OCI-LY7 (cell line): ENCODE measurements around the gene C5orf15. TPM values are rescaled to one million over a fixed set of nuclear protein-coding genes. Genes with fewer than 3 reads are reported as not detected.

Experiments used
- Bru-seq: library from RNA; stranded (reverse); fragments of 400-500 nt; gene quantifications from one replicate; lab custom pipeline; 2021; lab: Mats Ljungman, UMichigan
- BruChase-seq, 2 experiments: library from RNA; stranded (reverse); fragments of 400-500 nt; gene quantifications; one replicate each; lab custom pipeline; 2021; lab: Mats Ljungman, UMichigan
- BruUV-seq: library from RNA; stranded (reverse); fragments of 400-500 nt; replicated peaks from 2 replicates; lab custom pipeline; 2021; lab: Mats Ljungman, UMichigan
- CTCF ChIA-PET: fragments of 300-600 bp; sonication (Branson Sonifier 250); formaldehyde crosslinking; loops from one replicate; lab custom pipeline; 2022; ENCODE audit warnings: antibody characterized with exemption; ENCODE audit not compliant: unreplicated experiment; lab: Charles Lee
- POLR2A ChIA-PET: fragments of 300-600 bp; sonication (Branson Sonifier 250); formaldehyde crosslinking; loops from one replicate; lab custom pipeline; 2022; ENCODE audit warnings: antibody characterized with exemption; lab: Charles Lee
- DNase-seq: peaks from one replicate; pipeline ENCODE4 v3.0.0-alpha.2; 2015; ENCODE audit warnings: low spot score
- H2AFZ ChIP-seq: fragments of 200-600 bp; sonication (generic), shearing (Covaris generic); 2 replicates; pipeline ENCODE4 v1.6.1; 2014; ENCODE audit warnings: mild to moderate bottlenecking, antibody characterized with exemption, low read length, moderate library complexity
- H3K27ac ChIP-seq: fragments of 200-600 bp; sonication (generic); 2 replicates; pipeline ENCODE4 v1.5.1; 2014; ENCODE audit warnings: mixed run types, low read depth, mild to moderate bottlenecking, moderate library complexity, low read length, inconsistent platforms; ENCODE audit not compliant: poor library complexity, severe bottlenecking
- H3K36me3 ChIP-seq: fragments of 200-600 bp; sonication (generic); 2 replicates; pipeline ENCODE4 v1.6.1; 2014; ENCODE audit warnings: mild to moderate bottlenecking, antibody characterized with exemption, low read length, moderate library complexity, mixed read lengths; ENCODE audit not compliant: insufficient read depth
- H3K4me1 ChIP-seq: fragments of 200-600 bp; sonication (generic); 2 replicates; pipeline ENCODE4 v1.5.1; 2014; ENCODE audit warnings: mild to moderate bottlenecking, low read length; ENCODE audit not compliant: insufficient read depth, poor library complexity, severe bottlenecking
- H3K4me2 ChIP-seq: fragments of 200-600 bp; sonication (generic); 2 replicates; pipeline ENCODE4 v1.6.1; 2014; ENCODE audit warnings: mild to moderate bottlenecking, low read length
- H3K4me3 ChIP-seq: fragments of 200-600 bp; sonication (generic); 2 replicates; pipeline ENCODE4 v1.5.1; 2014; ENCODE audit warnings: mild to moderate bottlenecking, low read depth, low read length; ENCODE audit not compliant: poor library complexity, severe bottlenecking
- H3K79me2 ChIP-seq: fragments of 200-600 bp; sonication (generic); 2 replicates; pipeline ENCODE4 v1.6.1; 2016; ENCODE audit warnings: low read depth, mild to moderate bottlenecking, low read length, moderate library complexity, mixed read lengths; ENCODE audit not compliant: insufficient read depth
- H3K9me2 ChIP-seq: fragments of 200-600 bp; sonication (generic); 2 replicates; pipeline ENCODE4 v1.6.1; 2016; ENCODE audit warnings: mild to moderate bottlenecking, low read length, mixed read lengths; ENCODE audit not compliant: insufficient read depth
- H3K9me3 ChIP-seq: fragments of 200-600 bp; sonication (generic); 2 replicates; pipeline ENCODE4 v1.6.1; 2014; ENCODE audit warnings: mild to moderate bottlenecking, mixed run types, low read length, mixed read lengths
- H4K20me1 ChIP-seq: fragments of 200-600 bp; sonication (generic); 2 replicates; pipeline ENCODE4 v1.6.1; 2014; ENCODE audit warnings: mild to moderate bottlenecking, antibody characterized with exemption, low read length, moderate library complexity, mixed read lengths; ENCODE audit not compliant: insufficient read depth
- EZH2phosphoT487 ChIP-seq: fragments of 200-600 bp; sonication (generic); IDR thresholded peaks from 2 replicates; pipeline ENCODE4 v1.6.1; 2018; ENCODE audit warnings: low read depth, borderline replicate concordance, mild to moderate bottlenecking, mixed run types, antibody characterized with exemption, low read length, moderate library complexity, mixed read lengths
- intact Hi-C: fragments of 100-400 bp; cut with micrococcal nuclease; formaldehyde crosslinking; loops from one replicate; pipeline ENCODE4 v1.10.0; 2022; ENCODE audit not compliant: unreplicated experiment
- long read RNA-seq: library from polyadenylated mRNA; stranded (forward); transcript quantifications from one replicate; pipeline ENCODE4 v2.0.0, GENCODE V29; 2022
- total RNA-seq, 2 experiments: library from RNA; depleted of rRNA in 1 of 2; stranded (reverse); fragments of >200 nt in 1 of 2; shearing (Covaris generic) in 1 of 2; gene quantifications; 2 replicates each; pipeline ENCODE4 v1.2.3, GENCODE V29; 2014 to 2022
- TF ChIP-seq, protein P1 (sequence below): fragments of 200-600 bp; sonication (generic); conservative IDR thresholded peaks from 2 replicates; pipeline ENCODE4 v1.5.1; 2014; ENCODE audit warnings: mild to moderate bottlenecking, antibody characterized with exemption, low read length, moderate library complexity, mixed read lengths

The C5orf15 gene
- total RNA-seq (2014; rRNA removed; shearing (Covaris generic)): 32.5 and 46.4 TPM in 2 replicates
- total RNA-seq (2022): 32.2 and 39.2 TPM in 2 replicates
- percentile 83 among the genes with signal in this experiment for Bru-seq, nascent RNA
- percentile 97 among the genes with signal in this experiment for BruChase-seq, experiment 1, labeled RNA remaining after a 6-hour chase
- percentile 97 among the genes with signal in this experiment for BruChase-seq, experiment 2, labeled RNA remaining after a 2-hour chase
- long read RNA-seq, transcript C5orf15-201 (3 exons, 2,358 nt): major isoform, 78 of 93 reads
- long read RNA-seq, partial matches to known transcripts: 2 of 93 reads
- long read RNA-seq, other reads (novel, unspliced or antisense): 13 of 93 reads

DNA sequence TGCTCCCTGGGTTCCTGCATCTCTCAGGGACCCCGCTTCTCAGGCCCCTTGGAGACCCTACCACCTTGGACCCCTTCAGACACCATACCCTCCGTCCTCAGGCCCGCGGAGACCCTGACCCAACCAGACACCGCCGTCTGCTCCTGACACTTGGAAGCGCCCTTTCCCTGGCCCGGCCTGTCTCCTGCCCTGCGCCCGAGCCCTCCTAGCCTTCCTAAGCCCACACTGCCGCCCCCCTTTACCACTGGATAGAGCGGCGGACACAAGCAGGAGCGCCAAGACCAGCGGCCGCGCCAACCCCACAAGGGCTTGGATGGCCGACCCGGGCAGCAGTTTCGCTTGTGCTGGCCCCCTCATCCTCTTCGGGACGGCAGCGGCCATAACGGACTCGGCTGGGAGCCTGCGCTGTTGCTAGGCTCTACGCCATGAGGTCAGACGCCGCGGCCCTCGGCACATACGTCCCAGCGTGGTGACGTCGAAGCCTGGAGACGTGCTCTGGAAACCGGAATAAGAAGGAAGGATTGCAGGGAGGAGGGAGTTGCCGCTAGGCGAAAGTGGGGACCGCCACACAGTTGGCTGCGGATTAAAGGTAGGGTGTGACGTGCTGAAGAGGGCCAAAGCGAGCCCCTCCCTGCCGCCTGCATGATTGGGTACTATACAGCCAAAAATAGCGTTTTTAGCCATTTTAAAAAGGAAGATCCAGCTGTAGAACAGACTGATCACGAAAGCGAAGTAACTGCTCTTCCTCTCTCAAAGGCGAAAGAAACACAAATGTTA is at the start of gene C5orf15:
C5orf15 (minus strand) TSS at position 422 of the 777 bp plus-strand sequence; CDS start at position 381, 41 bp downstream.
- Histone ChIP-seq H2AFZ (peak within 1 kb of the TSS; percentile 40; the same call in 1 of the 2 replicates), H3K79me2 (peaks cover 40% of the 10 kb centered on the region; the same call in 1 of the 2 replicates), H3K4me3 (peak within 1 kb of the TSS; percentile 86), H3K36me3 (peaks cover 35% of the 10 kb centered on the region), H3K27ac (peak within 1 kb of the TSS; percentile 44), H3K4me2 (peak within 1 kb of the TSS; percentile 95), H4K20me1 (0 out of 2 replicates have a peak, but pooled peaks cover 2% of the 10 kb centered on the region), H3K4me1 (peaks cover 31% of the 10 kb centered on the region), H3K9me2 (no peaks in the 10 kb centered on the region), H3K9me3 (0 out of 2 replicates have a peak, but pooled peaks cover 2% of the 10 kb centered on the region)
- BruUV-seq: no TSS peak
- ChIA-PET POLR2A (interaction anchor here (0.8 to 1.9 kb wide), 3 partner anchors 12 to 55 kb away, joined by 3 to 7 read pairs (median 3); no protein-coding TSS in a partner anchor), CTCF (no interaction called here)
- TF ChIP-seq EZH2phosphoT487: no peak
- TF ChIP-seq, protein P1, sequence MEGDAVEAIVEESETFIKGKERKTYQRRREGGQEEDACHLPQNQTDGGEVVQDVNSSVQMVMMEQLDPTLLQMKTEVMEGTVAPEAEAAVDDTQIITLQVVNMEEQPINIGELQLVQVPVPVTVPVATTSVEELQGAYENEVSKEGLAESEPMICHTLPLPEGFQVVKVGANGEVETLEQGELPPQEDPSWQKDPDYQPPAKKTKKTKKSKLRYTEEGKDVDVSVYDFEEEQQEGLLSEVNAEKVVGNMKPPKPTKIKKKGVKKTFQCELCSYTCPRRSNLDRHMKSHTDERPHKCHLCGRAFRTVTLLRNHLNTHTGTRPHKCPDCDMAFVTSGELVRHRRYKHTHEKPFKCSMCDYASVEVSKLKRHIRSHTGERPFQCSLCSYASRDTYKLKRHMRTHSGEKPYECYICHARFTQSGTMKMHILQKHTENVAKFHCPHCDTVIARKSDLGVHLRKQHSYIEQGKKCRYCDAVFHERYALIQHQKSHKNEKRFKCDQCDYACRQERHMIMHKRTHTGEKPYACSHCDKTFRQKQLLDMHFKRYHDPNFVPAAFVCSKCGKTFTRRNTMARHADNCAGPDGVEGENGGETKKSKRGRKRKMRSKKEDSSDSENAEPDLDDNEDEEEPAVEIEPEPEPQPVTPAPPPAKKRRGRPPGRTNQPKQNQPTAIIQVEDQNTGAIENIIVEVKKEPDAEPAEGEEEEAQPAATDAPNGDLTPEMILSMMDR: 0 out of 2 replicates have a peak, but pooled peaks have one; percentile 17
- intact Hi-C loops: no loop called here
- DNase-seq: peak; percentile 96

DNA sequence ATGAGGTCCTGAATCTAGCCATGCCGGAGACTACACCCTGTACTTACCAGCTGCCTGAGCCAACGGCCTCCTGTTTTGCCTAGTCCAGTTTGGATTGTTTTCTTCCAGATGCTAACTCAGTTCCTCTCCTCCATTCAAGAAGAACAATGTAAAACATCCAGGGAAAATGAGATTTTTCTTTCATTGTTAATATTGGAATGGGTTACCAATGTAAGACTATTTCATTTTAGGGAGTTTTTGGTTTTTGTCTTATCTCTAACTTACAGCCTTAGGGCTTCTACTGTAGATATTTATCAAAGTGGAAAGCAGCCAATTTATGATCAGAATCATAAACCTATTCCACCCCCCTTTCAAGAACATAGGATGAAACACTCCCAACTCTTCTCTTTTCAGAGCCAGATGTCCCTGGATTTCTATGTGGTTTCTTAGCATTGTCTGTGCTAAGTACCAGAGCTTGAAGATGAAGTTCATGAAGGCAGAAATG is 39.9 kb upstream of the C5orf15 start:
- no peak for DNase-seq
- TF ChIP-seq, protein P1: no peak
- TF ChIP-seq EZH2phosphoT487: no peak
- Histone ChIP-seq H3K4me3 (no peak overlapping the region), H3K9me3 (no peaks in the 10 kb centered on the region), H3K79me2 (peaks cover 6% of the 10 kb centered on the region), H2AFZ (no peak overlapping the region), H3K36me3 (peaks cover 4% of the 10 kb centered on the region; the same call in 1 of the 2 replicates), H3K9me2 (no peaks in the 10 kb centered on the region), H3K4me2 (no peak overlapping the region), H3K27ac (no peak overlapping the region), H3K4me1 (peaks cover 6% of the 10 kb centered on the region), H4K20me1 (no peaks in the 10 kb centered on the region)
- ChIA-PET CTCF (no interaction called here), POLR2A (interaction anchor here (0.5 to 0.7 kb wide), 2 partner anchors 452 to 536 kb away, joined by 3 read pairs; no protein-coding TSS in a partner anchor)
- no TSS peak for BruUV-seq
- intact Hi-C loops: no loop called here
